ES-I3 (cell line): ENCODE results near the gene MBNL2.

Experiments
- H3K36me3 ChIP-seq: 2 replicates; pipeline ENCODE4 v1.6.1; 2013; ENCODE audit warnings: mild to moderate bottlenecking, low read length, control low read depth, moderate library complexity; ENCODE audit not compliant: insufficient read depth
- H3K4me1 ChIP-seq: 2 replicates; pipeline ENCODE4 v1.6.1; 2013; ENCODE audit warnings: mild to moderate bottlenecking, control low read depth, low read length; ENCODE audit not compliant: insufficient read depth
- H3K9ac ChIP-seq: 2 replicates; pipeline ENCODE4 v1.6.1; 2013; ENCODE audit warnings: low read depth, mild to moderate bottlenecking, low read length, moderate library complexity
- H3K9me3 ChIP-seq: 2 replicates; pipeline ENCODE4 v1.6.1; 2013; ENCODE audit warnings: mild to moderate bottlenecking, low read length, moderate library complexity; ENCODE audit not compliant: control insufficient read depth, insufficient read depth

Gene MBNL2

GRCh38 chr13:97246596-97247158 is 24.5 kb downstream of the MBNL2 start:
- Histone ChIP-seq H3K36me3 (no peaks in the 10 kb centered on the region), H3K9ac (no peak overlapping the region), H3K4me1 (no peaks in the 10 kb centered on the region), H3K9me3 (no peaks in the 10 kb centered on the region)

- Histone ChIP-seq H3K4me1 (no peaks in the 10 kb centered on the region), H3K9ac (no peak overlapping the region), H3K36me3 (no peaks in the 10 kb centered on the region), H3K9me3 (no peaks in the 10 kb centered on the region)
Measured at GRCh38 chr13:97248243-97248642, 26.1 kb downstream of the MBNL2 start.

- no peaks in the 10 kb centered on the region for H3K4me1 ChIP-seq
- no peaks in the 10 kb centered on the region for H3K36me3 ChIP-seq
- H3K9ac ChIP-seq = no peak overlapping the region
- no peaks in the 10 kb centered on the region for H3K9me3 ChIP-seq
Measured at GRCh38 chr13:97249093-97249795, 27.1 kb downstream of the MBNL2 start.

GRCh38 chr13:97249796-97250495 is 27.8 kb downstream of the MBNL2 start:
- H3K36me3 ChIP-seq = no peaks in the 10 kb centered on the region
- H3K9ac ChIP-seq = no peak overlapping the region
- H3K4me1 ChIP-seq = no peaks in the 10 kb centered on the region; the same call in 1 of the 2 replicates

GRCh38 chr13:97250560-97250959 is 28.4 kb downstream of the MBNL2 start:
- Histone ChIP-seq H3K36me3 (no peaks in the 10 kb centered on the region), H3K4me1 (no peaks in the 10 kb centered on the region; the same call in 1 of the 2 replicates), H3K9me3 (no peaks in the 10 kb centered on the region), H3K9ac (no peak overlapping the region)

More at GRCh38 chr13:97249796-97250495, 27.8 kb downstream of the MBNL2 start:
- H3K9me3 ChIP-seq = no peaks in the 10 kb centered on the region

GRCh38 chr13:97252735-97253134 is 30.6 kb downstream of the MBNL2 start:
- H3K9ac ChIP-seq = no peak overlapping the region
- H3K4me1 ChIP-seq = peaks cover 14% of the 10 kb centered on the region
- no peaks in the 10 kb centered on the region for H3K36me3 ChIP-seq
- H3K9me3 ChIP-seq = no peaks in the 10 kb centered on the region

GRCh38 chr13:97253581-97254293 is 31.6 kb downstream of the MBNL2 start:
- Histone ChIP-seq H3K9me3 (no peaks in the 10 kb centered on the region), H3K4me1 (peaks cover 23% of the 10 kb centered on the region), H3K9ac (no peak overlapping the region), H3K36me3 (no peaks in the 10 kb centered on the region)

GRCh38 chr13:97254816-97255215 is 32.7 kb downstream of the MBNL2 start:
- Histone ChIP-seq H3K9me3 (no peaks in the 10 kb centered on the region), H3K36me3 (no peaks in the 10 kb centered on the region), H3K9ac (no peak overlapping the region), H3K4me1 (peaks cover 26% of the 10 kb centered on the region)

- Histone ChIP-seq H3K9ac (no peak overlapping the region), H3K9me3 (no peaks in the 10 kb centered on the region), H3K36me3 (no peaks in the 10 kb centered on the region), H3K4me1 (peaks cover 29% of the 10 kb centered on the region)
Measured at GRCh38 chr13:97255515-97256021, 33.4 kb downstream of the MBNL2 start.

GRCh38 chr13:97256343-97256783 is 34.2 kb downstream of the MBNL2 start:
- no peak overlapping the region for H3K9ac ChIP-seq
- H3K36me3 ChIP-seq = no peaks in the 10 kb centered on the region
- H3K4me1 ChIP-seq = peaks cover 29% of the 10 kb centered on the region
- no peaks in the 10 kb centered on the region for H3K9me3 ChIP-seq

GRCh38 chr13:97257228-97257755 is 35.2 kb downstream of the MBNL2 start:
- Histone ChIP-seq H3K9me3 (no peaks in the 10 kb centered on the region), H3K4me1 (peaks cover 29% of the 10 kb centered on the region), H3K36me3 (no peaks in the 10 kb centered on the region), H3K9ac (no peak overlapping the region)

GRCh38 chr13:97257800-97258799 is 36.0 kb downstream of the MBNL2 start:
- H3K9ac ChIP-seq = no peak overlapping the region
- H3K4me1 ChIP-seq = peaks cover 29% of the 10 kb centered on the region
- no peaks in the 10 kb centered on the region for H3K9me3 ChIP-seq
- no peaks in the 10 kb centered on the region for H3K36me3 ChIP-seq

GRCh38 chr13:97258801-97259200 is 36.7 kb downstream of the MBNL2 start:
- H3K9ac ChIP-seq = no peak overlapping the region
- H3K36me3 ChIP-seq = no peaks in the 10 kb centered on the region
- H3K4me1 ChIP-seq = peaks cover 29% of the 10 kb centered on the region
- H3K9me3 ChIP-seq = no peaks in the 10 kb centered on the region
